ENCODE data around the gene AMDHD2. TPM values are rescaled to one million over a fixed set of nuclear protein-coding genes. Genes with fewer than 3 reads are reported as not detected.
"Not testable (repeated sequence)": the region's sequence is repeated elsewhere in the genome, so short reads cannot be mapped to it uniquely, and the experiment has no call there.

The AMDHD2 gene
- total RNA-seq, 1 donor from 2014 or later, result 90.8 TPM

DNA sequence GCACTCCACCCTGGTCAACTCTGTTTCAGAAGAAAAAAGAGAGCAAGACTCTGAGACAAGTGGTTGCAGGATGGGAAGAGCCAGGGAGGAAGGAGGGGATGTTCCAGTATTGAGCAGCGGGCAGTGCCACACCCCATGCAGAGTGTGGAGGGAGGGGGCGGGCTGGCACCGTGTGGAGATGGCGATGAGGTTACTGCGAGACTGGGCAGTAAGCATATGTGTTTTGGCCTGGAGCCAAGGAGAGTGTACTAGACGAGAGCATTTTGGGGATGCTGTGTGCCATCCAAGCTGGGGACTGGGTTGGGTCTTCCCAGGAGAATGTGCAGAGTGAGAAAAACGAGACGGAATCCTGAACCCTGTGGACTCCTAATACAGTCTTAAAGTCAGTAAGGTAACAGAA is 41.9 kb upstream of the AMDHD2 start:
- no peaks in the 10 kb centered on the region for H3K36me3 Mint-ChIP-seq (ENCODE audit: low read depth)
- ATAC-seq (ENCODE audit: low read depth), result no peak
- no peaks in the 10 kb centered on the region for H3K9me3 Mint-ChIP-seq
- intact Hi-C loops (cut with micrococcal nuclease), result no loop called here
- TF ChIP-seq CTCF (IDR thresholded peaks at IDR 0.05), result no peak
- peaks cover 12% of the 10 kb centered on the region for H3K4me1 Mint-ChIP-seq
- DNase-seq, result no peak
- H3K4me3 Mint-ChIP-seq, result no peak overlapping the region
- H3K27me3 Mint-ChIP-seq, result no peaks in the 10 kb centered on the region
- ChIA-PET CTCF (no interaction called here), POLR2A (interaction anchor here (0.6 to 1.1 kb wide), 2 partner anchors 19 to 547 kb away, joined by 3 to 5 read pairs; partner anchors contain the start of gene TEDC2)
- no peak overlapping the region for H3K27ac Mint-ChIP-seq

DNA sequence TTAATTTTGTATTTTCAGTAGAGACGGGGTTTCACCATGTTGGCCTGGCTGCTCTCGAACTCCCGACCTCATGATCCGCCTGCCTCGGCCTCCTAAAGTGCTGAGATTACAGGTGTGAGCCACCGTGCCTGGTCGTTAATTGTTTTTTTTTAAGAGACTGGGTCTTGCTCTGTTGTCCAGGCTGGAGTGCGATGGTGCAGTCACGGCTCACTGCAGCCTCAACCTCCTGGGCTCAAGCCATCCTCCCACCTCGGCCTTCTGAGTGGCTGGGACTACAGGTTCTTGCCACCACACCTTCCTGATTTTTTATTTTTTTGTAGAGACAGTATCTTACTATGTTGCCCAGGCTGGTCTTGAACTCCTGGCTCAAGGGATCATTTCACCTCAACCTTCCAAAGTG is 40.2 kb upstream of the AMDHD2 start:
- H3K36me3 Mint-ChIP-seq (ENCODE audit: low read depth); POLR2A ChIA-PET; H3K27ac Mint-ChIP-seq; CTCF ChIA-PET; H3K9me3 Mint-ChIP-seq; H3K27me3 Mint-ChIP-seq; ATAC-seq (ENCODE audit: low read depth); H3K4me3 Mint-ChIP-seq; DNase-seq; intact Hi-C loops (cut with micrococcal nuclease): not testable (repeated sequence)
- peaks cover 10% of the 10 kb centered on the region for H3K4me1 Mint-ChIP-seq

GRCh38 chr16:2480948-2481347 is 39.2 kb upstream of the AMDHD2 start:
- Mint-ChIP-seq H3K4me1 (peaks cover 8% of the 10 kb centered on the region), H3K9me3 (no peaks in the 10 kb centered on the region), H3K27ac (no peak overlapping the region), H3K36me3 (ENCODE audit: low read depth) (no peaks in the 10 kb centered on the region), H3K4me3 (no peak overlapping the region), H3K27me3 (no peaks in the 10 kb centered on the region)
- no peak for TF ChIP-seq CTCF (IDR thresholded peaks at IDR 0.05)
- intact Hi-C loops (cut with micrococcal nuclease), result no loop called here
- ATAC-seq (ENCODE audit: low read depth) (no peak), DNase-seq (no peak)
- ChIA-PET CTCF (no interaction called here), POLR2A (interaction anchor here (0.5 kb wide), 1 partner anchor 42 kb away, joined by 3 read pairs; no protein-coding TSS in a partner anchor)

DNA sequence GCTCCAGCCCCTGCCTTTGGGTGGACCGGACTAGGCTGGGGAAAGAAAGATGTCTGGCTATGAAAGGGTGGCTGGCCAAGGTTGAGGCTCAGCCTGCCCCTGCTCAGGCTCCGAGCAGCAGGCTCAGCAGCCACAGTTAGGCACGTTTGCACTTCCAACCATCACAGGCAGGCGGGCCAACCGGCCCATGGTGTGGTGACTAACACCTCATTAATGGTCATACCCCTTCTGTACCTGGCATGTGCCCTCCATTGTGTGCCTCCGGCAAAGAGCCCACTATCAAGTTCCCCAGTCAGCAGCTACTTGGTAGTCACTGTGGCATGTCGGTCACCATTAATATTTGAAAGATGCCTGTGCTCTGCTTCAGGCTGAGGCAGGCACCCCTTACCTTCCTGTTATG is 38.5 kb upstream of the AMDHD2 start:
- intact Hi-C loops (cut with micrococcal nuclease), result no loop called here
- TF ChIP-seq CTCF (IDR thresholded peaks at IDR 0.05), result no peak
- POLR2A ChIA-PET, result no interaction called here
- CTCF ChIA-PET, result no interaction called here
- H3K27ac Mint-ChIP-seq, result no peak overlapping the region
- H3K4me3 Mint-ChIP-seq, result no peak overlapping the region
- no peaks in the 10 kb centered on the region for H3K27me3 Mint-ChIP-seq
- ATAC-seq (ENCODE audit: low read depth) (no peak), DNase-seq (no peak)
- H3K4me1 Mint-ChIP-seq, result peaks cover 13% of the 10 kb centered on the region
- H3K9me3 Mint-ChIP-seq, result no peaks in the 10 kb centered on the region
- H3K36me3 Mint-ChIP-seq (ENCODE audit: low read depth), result no peaks in the 10 kb centered on the region

- H3K4me3 Mint-ChIP-seq, result no peak overlapping the region
- H3K36me3 Mint-ChIP-seq (ENCODE audit: low read depth), result no peaks in the 10 kb centered on the region
- peaks cover 18% of the 10 kb centered on the region for H3K4me1 Mint-ChIP-seq
- CTCF ChIA-PET, result no interaction called here
- ATAC-seq (ENCODE audit: low read depth), result no peak
- no peak for DNase-seq
- no peaks in the 10 kb centered on the region for H3K27me3 Mint-ChIP-seq
- no peak overlapping the region for H3K27ac Mint-ChIP-seq
- intact Hi-C loops (cut with micrococcal nuclease), result no loop called here
- TF ChIP-seq CTCF (IDR thresholded peaks at IDR 0.05), result no peak
- H3K9me3 Mint-ChIP-seq, result no peaks in the 10 kb centered on the region
- POLR2A ChIA-PET, result interaction anchor here (1.1 kb wide), 1 partner anchor 11 kb away, joined by 6 read pairs; the partner anchor contains the start of gene NTN3
Measured at GRCh38 chr16:2482249-2482648, 37.9 kb upstream of the AMDHD2 start.
